Esophagus mucosa (tissue), 1 donor: ENCODE measurements around the gene TMEM139. TPM values are rescaled to one million over a fixed set of nuclear protein-coding genes. Genes with fewer than 3 reads are reported as not detected.
A peak's percentile ranks its signal among the peaks of the same experiment; 100 is the strongest.

ENCODE experiments used
- ATAC-seq: fragments of 200-7000 bp; cut with Tn5 transposase; one replicate; pipeline ENCODE4 v1.9.1; 2020
- total RNA-seq: library from RNA; stranded (reverse); gene quantifications from one replicate; pipeline ENCODE4 v1.2.4, GENCODE V29; 2023
- donor health status: DM: yes; HTN: yes; CAD: no.

Gene TMEM139
- total RNA-seq: 0.44 TPM

DNA sequence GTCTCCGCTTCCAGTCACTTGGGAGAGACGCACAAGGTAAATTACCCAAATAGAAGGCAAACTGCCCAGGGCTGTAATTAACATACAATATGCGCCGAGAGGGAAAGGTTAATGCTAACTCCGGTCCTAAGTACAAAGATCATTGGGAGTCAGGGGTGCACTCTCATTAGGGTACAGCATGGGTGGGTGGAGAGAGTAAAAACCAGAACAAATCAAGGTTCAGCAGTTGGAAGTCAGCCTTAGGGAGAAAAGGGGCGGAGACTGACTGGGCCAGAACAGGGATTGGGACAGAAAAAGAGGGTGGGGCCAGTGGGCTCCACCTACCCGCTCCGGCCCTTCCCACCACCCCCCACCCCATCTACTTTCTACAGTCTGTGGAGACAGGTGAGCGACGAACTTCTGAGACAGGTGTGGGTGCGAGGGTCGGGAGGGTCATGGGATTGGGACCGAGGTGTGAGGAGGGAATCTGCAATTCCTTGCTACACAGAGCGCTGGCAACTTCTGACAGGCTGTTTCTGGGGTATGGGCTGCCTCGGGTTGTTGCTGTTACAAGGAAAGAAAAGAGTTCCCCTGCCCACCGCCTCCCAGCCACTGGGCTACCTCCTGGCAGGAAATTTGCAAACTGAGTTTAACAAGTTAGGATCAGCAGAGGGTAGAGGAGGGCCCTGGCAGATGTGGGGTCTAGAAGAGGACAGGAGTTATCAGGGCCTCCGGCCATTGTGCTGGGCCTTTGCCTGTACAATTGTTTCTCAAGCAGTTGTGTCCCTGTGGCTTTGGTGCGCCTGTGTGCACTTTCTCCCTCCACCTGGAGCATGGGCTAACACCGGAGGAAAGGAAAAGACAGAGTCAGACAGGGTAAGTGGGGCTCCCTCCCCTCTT, at the start of gene TMEM139:
Gene TMEM139, plus strand, starts transcription at position 368 of the 879 bp plus-strand sequence. CDS start 1,000 bp downstream, outside the sequence.
- ATAC-seq: no peak

DNA sequence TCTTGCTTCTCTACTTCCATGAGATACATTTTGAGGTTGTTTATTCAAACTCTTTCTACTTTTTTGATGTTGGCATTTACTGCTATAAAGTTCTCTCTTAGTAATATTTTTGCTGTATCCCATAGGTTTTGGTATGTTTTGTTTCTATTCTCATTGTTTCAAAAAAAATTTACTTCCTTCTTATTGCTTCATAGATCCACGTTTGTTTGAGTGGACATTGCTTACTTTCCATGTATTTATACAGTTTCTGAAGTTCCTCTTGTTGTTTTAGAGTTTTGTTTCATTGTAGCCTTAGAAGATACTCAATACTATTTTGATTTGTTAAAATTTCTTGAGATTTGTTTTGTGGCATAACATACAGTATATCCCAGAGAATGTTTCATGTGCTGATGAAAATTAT, 49.2 kb upstream of the TMEM139 start:
- no peak for ATAC-seq

DNA sequence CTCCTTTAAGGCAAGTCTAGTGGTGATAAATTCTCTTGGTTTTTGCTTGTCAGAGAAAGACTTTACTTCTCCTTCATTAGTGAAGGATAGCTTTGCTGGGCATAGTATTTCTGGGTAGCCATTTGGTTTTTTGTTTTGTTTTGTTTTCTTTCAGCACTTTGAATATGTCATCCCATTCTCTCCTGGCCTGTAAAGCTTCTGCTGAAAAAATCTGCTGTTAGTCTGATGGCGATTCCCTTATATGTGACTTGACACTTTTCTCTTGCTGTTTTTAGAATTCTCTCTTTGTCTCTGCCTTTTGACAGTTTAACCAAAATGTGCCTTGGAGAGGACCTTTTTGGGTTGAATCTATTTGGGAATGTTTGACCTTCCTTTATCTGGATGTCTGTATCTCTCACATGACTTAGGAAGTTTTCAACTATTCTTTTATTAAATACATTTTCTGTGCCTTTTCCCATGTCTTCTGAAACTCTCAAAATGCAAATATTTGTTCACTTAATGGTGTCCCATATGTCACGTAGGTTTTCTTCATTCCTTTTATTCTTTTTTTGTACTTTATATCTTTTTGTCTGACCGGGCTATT, 48.3 kb upstream of the TMEM139 start:
- no peak for ATAC-seq

DNA sequence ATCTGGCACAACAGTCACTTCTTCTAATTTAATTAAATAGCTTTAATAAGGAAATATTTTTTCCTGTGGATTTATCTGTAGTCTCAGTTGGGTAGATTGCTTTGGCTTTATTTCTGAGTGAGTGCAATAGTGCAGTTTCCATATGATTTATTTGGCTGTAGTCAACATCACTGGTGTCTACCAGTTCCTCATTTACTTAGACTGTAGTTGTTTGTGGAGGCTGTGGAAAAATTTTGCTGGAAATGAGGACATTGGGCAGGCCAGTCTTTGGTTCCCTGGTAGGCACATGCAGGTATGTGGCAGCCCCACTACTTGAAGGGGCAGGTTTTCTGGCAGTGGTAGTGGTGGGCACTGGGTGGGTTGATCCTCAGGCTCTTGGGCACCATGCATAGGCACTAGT, 47.4 kb upstream of the TMEM139 start:
- no peak for ATAC-seq

DNA sequence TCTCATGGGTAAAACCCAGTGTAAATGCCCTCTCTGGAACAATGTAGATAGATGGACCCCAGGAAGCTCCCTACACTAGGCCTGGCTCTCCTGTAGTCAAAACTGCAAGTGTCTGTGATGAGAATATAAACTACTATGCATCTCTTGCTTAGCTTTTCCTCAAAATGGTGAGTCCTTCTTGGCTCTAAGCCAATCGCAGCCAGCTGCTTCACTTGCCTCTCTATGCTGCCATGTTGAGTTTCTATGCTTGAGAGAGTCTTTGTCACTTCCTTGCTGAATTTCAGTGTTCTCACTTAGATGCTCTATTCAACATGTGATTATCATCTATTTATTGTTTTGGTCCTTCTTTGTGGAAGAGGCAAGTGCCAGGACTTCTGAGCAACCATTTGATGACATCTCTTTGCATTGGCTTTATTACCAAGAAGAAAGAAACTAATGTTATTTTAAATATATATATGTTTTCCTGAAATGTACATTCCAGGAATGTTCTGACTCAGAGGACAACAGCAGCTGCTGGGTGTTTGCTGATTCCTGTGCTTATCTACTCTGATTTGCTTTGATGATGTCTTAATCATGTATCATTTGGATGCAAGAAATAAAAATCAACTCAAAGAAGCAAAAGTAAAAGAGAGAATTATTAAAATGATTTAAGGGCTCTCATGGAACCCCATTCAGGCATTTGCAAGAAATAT, 46.3 kb upstream of the TMEM139 start:
- no peak for ATAC-seq

DNA sequence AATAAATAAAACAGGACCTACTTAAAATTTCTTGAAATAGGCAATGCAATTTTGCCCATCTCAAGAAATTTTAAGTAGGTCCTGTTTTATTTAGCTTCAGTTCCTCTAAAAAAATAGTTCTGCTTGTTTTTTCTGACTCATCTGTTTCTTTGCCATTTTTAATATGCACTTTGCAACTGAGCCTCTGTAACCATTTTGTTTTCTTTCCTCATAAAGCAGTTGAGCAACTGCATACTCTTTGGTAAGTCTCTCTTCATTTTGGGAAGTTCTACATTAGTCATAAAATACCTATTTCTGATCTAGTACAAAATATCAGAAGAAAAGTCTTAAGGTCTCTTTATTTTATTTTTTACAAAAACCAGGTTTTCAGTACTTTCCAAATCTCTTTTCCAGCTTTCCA, 44.9 kb upstream of the TMEM139 start:
- ATAC-seq: no peak

DNA sequence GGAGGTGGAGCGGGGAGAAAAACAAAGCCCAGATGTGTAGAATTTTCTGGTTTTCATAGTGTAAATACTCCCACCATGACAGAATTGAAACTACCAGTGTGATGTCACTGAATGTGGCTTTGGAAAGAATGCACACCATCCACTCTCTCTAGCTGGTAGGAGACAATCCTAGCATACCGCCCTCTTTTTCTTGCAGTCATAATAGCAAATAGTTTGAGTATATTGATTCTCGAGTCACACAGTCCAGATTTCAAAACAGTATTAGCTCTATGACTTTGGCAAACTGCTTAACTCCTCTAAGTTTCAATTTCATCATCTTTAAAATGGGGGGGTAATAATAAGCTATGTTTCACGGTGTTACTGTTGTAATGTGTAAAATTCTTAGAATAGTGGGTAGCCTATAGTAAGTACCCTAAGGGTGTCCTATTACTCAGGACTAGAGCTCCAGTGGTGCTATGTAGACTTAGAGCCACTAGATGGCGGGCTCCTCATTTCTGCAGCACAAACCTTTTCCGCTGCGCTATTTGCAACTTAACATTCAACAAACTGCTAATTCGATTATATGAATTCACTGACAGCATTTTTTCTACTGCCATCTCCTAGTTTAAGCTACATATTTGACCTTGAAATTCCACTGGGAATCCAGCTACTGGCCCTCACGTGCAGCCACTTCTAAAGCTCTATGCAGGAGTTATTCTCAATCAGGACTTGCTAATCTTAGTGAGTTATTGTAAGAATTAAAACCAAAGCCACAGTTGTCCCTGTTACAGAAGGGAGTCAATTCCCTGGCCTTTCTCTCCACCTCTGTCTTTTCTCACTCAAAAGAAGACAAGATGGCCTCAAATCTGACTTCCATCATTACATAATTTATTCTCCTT, 44.2 kb upstream of the TMEM139 start:
- peak; percentile 91 for ATAC-seq

DNA sequence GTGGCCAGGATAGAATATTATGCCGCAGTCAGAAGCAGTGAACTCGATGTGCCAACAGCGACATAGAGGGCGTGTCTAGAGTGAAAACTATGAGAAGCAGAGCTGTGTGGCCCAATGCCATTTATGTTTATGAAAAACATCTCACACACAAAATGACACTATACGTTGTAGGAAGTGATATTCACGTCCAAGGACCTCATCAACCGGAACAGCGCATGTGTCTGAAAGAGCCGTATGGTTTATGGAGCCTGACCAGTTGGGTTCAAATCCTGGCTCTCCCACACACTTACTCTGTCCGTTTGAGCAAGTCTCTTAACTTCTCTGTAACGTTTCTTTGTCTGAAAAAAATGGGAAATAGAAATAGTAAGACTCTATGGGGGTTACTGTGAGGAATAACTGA, 42.5 kb upstream of the TMEM139 start:
- ATAC-seq: no peak

DNA sequence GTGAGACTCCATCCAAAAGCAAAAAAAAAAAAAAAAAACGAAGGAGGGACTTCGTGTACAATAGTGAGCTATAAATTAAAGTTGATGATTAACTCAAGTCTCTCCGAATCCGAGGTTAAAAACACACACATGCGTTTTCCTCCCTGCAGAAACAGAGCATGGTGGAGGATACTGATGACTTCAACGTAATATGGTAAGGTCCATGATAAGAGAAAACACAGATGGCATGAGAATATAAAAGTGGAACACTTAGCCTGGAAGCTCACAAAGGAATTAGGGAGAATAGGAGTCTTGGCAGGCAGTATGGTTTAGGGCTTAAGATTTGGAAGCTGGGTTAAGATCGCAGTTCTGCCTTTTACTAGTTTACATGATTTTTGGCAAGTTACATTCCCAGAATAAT, 41.6 kb upstream of the TMEM139 start:
- no peak for ATAC-seq

DNA sequence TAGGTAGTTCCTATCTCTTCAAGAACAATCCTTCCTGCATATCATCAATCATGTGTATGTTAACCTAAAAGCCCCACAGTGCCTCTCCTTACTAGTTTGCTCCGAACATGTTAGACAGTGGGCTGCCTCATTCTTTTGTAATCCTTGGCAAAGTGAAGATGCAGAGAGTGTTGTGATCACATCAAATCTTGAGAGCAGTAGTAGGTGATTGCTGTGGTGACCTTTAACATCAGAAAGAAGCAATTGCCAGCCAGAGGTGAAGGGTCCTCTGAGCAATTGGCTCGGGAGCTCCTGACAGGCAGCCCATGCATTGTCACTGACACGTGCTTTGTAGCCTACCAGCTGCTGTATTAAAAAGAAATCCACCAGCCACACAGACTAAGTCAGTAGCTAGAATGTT, 41.1 kb upstream of the TMEM139 start:
- no peak for ATAC-seq

DNA sequence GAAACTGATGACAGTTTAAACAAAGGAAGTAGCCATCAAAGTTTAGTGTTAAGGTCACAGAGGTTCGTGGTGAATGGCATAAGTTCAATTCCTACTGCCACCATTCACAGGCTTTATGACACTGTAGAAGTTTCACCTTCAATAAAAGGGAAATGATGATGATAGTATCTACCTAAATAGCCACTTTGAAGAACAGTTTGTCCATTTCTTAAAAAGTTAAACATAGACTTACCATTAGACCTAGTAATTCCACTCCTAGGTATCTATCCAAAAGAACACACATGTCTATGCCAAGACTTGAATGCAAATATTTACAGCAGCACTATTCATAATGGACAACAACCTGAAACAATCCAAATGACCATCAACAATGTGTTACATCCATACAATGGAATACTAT, 40.4 kb upstream of the TMEM139 start:
- ATAC-seq: no peak

DNA sequence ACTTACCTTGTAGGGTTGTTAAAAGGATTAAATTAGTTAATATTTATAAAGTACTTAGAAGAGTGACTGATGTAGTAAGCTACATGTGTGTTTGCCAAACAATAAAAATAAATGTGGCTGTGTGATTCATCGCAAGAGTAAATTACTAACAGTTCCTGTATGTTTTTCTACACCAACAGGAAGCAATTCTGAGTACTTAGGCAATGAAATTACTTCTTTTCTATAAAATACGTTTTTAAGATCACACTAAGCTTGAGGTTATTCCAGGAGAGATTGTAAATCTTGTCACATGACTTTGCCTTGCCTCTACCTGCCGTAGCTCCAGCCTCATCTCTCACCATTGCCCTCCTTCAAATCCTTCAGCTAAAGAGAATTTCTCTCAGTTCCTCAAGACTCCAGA, 39.6 kb upstream of the TMEM139 start:
- peak; percentile 30 for ATAC-seq

DNA sequence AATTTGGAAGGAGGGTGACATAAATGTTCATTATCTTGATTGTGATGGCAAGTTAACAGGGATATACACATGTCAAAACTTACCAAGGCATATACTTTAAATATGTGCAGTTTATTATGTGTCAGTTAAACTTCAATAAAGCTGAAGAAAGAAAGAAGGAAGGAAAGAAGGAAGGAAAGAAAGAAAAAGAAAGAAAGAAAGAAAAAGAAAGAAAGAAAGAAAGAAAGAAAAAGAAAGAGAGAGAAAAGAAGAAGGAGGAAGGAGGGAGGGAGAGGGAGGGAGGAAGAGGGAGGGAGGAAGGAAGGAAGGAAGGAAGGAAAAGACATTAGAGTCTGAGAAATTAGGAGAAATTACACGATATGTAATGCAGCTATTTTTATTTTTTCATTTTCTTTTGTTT, 37.4 kb upstream of the TMEM139 start:
- no peak for ATAC-seq

DNA sequence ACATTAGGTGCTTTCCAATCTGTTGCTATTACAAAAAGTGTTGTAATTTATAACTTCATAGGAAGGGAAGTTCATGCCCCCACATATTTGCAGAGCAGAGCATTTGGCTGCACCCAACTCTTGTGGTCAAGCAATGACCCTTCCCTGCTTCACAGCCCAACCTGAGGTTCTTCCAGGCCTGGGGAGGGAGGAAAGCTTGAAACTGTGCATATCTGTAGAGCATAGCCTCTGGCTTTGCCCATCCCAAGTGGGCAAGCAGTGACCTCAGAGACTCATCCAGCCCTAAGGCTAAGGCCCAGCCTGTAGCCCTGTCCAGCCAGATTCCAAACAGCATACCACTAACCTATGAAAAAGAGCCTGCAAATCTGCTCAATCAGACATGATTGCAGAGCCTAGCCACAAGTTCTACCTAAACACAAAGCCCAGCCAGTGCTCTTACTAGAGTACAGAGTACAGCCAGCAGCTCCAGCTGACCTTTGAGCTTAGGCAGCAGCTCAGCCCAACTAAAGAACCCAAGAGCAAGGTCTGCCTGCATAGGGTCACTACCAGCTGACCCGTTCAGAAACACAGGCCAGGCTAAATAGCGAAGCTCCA, 35.9 kb upstream of the TMEM139 start:
- ATAC-seq: peak; percentile 48

DNA sequence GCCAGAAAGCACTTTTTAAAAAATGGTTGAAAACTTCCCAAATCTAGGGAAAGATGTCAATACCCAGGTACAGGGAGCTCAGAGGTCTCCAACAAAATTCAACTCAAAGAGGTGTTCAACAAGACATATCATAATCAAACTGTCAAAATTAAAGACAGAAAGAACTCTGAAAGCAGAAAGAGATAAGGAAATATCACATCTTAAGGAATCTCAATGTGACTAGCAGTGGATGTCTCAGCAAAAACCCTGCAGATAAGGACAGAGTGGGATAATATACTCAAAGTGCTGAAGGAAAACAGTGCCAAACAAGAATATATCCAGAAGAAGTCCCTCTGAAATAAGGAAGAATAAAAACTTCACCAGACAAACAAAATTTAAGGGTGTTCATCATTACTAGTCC, 34.6 kb upstream of the TMEM139 start:
- ATAC-seq: no peak

DNA sequence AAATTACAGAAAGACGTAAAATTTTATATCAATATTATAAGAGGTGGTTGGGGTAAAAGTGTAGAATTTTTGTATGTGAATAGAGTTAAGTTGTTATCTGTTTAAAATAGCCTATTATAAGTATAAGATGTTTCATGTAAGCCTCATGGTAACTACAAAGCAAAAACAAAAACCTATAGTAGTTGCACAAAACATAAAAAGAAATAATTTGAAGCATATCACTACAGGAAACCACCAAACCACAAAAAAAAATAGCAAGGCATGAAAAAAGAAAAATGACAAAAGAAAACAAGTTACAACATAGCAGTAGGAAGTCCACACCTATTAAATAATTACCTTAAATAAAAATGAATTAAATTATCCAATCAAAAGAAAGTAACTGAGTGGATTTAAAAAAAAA, 33.9 kb upstream of the TMEM139 start:
- ATAC-seq: no peak

DNA sequence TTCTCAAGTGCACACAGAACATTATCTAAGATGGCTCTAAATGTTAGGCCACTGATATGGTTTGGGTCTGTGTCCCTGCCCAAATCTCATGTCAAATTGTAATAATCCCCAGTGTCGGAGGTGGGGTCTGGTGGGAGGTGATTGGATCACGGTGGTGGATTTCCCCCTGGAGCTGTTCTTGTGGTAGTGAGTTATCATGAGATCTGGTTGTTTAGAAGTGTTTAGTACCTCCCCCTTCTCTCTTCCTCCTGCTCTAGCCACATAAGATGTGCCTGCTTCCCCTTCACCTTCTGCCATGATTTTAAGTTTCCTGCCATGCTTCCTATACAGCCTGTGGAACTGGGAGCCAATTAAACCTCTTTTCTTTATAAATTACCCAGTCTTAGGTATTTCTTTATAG, 32.8 kb upstream of the TMEM139 start:
- ATAC-seq: no peak

DNA sequence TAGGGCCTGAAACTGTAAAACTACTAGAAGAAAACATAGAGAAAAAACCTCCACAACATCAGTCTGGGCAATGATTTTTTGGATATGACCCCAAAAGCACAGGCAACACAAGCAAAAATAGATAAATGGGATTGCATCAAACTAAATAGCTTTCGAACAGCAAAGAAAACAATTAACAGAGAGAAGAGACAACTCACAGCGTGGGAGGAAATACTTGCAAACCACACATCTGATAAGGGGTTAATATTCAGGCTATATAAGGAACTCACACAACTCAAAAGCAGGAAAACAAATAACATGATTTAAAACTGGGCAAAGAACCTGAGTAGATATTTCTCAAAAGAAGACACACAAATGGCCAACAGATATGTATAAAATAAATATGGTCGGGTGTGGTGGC, 29.2 kb upstream of the TMEM139 start:
- no peak for ATAC-seq

DNA sequence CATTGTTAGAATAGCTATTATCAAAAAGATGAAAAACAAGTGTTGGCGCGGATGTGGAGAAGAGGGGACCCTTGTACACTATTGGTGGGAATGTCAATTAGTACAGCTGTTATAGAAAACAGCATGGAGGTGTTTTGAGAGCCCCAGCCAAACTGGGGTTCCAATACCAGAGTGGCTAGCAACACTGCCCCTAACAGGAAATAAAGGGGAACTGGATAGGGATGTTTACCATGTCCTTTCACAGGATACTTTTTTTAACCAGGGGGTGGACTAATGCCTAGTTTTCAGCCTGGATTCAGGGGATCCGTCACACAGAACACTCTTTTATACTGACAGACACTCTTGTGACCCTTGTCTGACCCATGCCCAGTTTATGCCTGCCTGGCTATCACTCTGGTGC, 28.4 kb upstream of the TMEM139 start:
- ATAC-seq: no peak

DNA sequence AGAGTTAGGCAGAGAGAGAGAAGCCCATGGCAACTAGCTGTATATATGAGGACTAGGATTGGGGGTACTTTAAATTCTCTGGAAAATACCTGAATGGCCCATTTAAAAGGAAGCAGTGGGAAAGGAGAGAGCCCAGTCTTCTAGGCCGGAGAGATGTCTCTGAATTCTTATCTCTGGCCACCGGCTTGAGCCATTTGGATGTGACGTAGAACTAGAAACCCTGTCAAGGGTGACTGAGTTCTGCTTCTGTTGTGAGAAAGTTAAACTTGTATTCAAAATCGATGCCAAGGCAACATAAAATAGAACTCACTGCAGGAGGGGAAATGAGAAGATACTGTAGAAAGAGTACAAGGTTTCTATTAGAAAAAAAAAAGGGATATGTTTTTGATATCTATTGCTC, 27.8 kb upstream of the TMEM139 start:
- ATAC-seq: no peak

DNA sequence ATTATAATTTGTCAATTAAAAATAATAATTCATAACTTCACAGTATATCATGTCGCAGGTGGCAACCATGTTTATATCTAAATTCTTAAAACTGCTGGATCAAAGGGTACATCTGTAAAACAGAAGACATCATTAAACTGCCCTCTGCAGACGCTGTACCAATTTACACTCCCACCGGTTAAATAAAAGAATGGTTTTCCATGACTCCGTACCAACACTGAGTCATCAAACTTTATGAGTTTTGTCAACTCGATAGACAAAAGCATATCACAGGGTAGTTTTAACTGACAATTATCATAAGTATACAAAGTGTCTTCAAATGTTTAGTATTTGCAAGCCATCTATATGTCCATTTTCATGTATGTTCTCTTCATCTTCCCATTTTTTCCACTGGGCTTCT, 27.3 kb upstream of the TMEM139 start:
- ATAC-seq: no peak

DNA sequence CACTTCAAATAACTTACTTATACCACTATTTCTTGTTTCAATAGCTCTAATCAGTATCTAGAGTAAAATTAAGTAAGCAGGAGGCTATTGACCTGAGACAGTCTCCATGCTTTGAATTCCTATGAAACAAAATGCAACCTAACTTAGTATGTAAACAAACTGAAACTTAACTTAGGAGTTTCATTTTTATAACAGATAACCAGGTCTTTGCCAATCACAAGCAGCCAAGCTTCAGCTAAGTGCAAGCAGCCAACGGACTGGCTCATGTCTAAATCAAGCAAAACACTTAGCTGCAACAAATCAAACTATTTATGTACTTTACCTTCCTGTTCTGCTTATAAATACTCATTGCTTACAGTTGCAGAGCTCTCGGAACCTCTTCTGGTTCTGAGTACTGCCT, 25.9 kb upstream of the TMEM139 start:
- no peak for ATAC-seq
